ENCODE measurements around the gene INTU.

INTU gene

GRCh38 chr4:127748957-127749356, 116.2 kb downstream of the INTU start:
- Histone ChIP-seq H3K4me3 (ENCODE audit: insufficient read length, low read depth) (no peak overlapping the region), H3K27me3 (ENCODE audit: insufficient read depth, insufficient read length) (no peaks in the 10 kb centered on the region), H3K4me1 (ENCODE audit: insufficient read depth, insufficient read length) (no peaks in the 10 kb centered on the region), H3K9me3 (ENCODE audit: insufficient read depth, low read length) (peaks cover 16% of the 10 kb centered on the region; the same call in 1 of the 2 replicates), H3K9ac (ENCODE audit: insufficient read length, low read depth) (no peak overlapping the region), H3K36me3 (ENCODE audit: insufficient read depth, insufficient read length, low read length) (no peaks in the 10 kb centered on the region)
- no peak for TF ChIP-seq ZNF274 (IDR thresholded peaks at IDR 0.05; ENCODE audit: low read depth, low read length)
- TF ChIP-seq SUZ12 (IDR thresholded peaks at IDR 0.05; ENCODE audit: extremely low read depth, insufficient read depth, insufficient read length): no peak
- no peak for TF ChIP-seq YY1 (IDR thresholded peaks at IDR 0.05; ENCODE audit: insufficient read depth, insufficient read length)
- no peak for DNase-seq (ENCODE audit: low read depth, low spot score)

GRCh38 chr4:127756906-127757305, 124.1 kb downstream of the INTU start:
- Histone ChIP-seq H3K9ac (ENCODE audit: insufficient read length, low read depth) (no peak overlapping the region), H3K36me3 (ENCODE audit: insufficient read depth, insufficient read length, low read length) (no peaks in the 10 kb centered on the region), H3K4me3 (ENCODE audit: insufficient read length, low read depth) (no peak overlapping the region), H3K4me1 (ENCODE audit: insufficient read depth, insufficient read length) (no peaks in the 10 kb centered on the region), H3K27me3 (ENCODE audit: insufficient read depth, insufficient read length) (no peaks in the 10 kb centered on the region), H3K9me3 (ENCODE audit: insufficient read depth, low read length) (no peaks in the 10 kb centered on the region)
- TF ChIP-seq SUZ12 (IDR thresholded peaks at IDR 0.05; ENCODE audit: extremely low read depth, insufficient read depth, insufficient read length) (no peak), YY1 (IDR thresholded peaks at IDR 0.05; ENCODE audit: insufficient read depth, insufficient read length) (no peak), ZNF274 (IDR thresholded peaks at IDR 0.05; ENCODE audit: low read depth, low read length) (no peak)
- DNase-seq (ENCODE audit: low read depth, low spot score): no peak

- Histone ChIP-seq H3K36me3 (ENCODE audit: insufficient read depth, insufficient read length, low read length) (no peaks in the 10 kb centered on the region), H3K4me3 (ENCODE audit: insufficient read length, low read depth) (no peak overlapping the region), H3K27me3 (ENCODE audit: insufficient read depth, insufficient read length) (no peaks in the 10 kb centered on the region), H3K4me1 (ENCODE audit: insufficient read depth, insufficient read length) (no peaks in the 10 kb centered on the region), H3K9me3 (ENCODE audit: insufficient read depth, low read length) (no peaks in the 10 kb centered on the region), H3K9ac (ENCODE audit: insufficient read length, low read depth) (no peak overlapping the region)
- no peak for TF ChIP-seq ZNF274 (IDR thresholded peaks at IDR 0.05; ENCODE audit: low read depth, low read length)
- TF ChIP-seq SUZ12 (IDR thresholded peaks at IDR 0.05; ENCODE audit: extremely low read depth, insufficient read depth, insufficient read length): no peak
- no peak for TF ChIP-seq YY1 (IDR thresholded peaks at IDR 0.05; ENCODE audit: insufficient read depth, insufficient read length)
- DNase-seq (ENCODE audit: low read depth, low spot score): no peak
These were observed 126.6 kb downstream of the INTU start for GRCh38 chr4:127759228-127759820.

- TF ChIP-seq ZNF274 (IDR thresholded peaks at IDR 0.05; ENCODE audit: low read depth, low read length) (no peak), YY1 (IDR thresholded peaks at IDR 0.05; ENCODE audit: insufficient read depth, insufficient read length) (no peak), SUZ12 (IDR thresholded peaks at IDR 0.05; ENCODE audit: extremely low read depth, insufficient read depth, insufficient read length) (no peak)
These were observed 127.1 kb downstream of the INTU start for GRCh38 chr4:127759893-127760292.

GRCh38 chr4:127771535-127772275, 138.9 kb downstream of the INTU start:
- Histone ChIP-seq H3K9ac (ENCODE audit: insufficient read length, low read depth) (no peak overlapping the region), H3K36me3 (ENCODE audit: insufficient read depth, insufficient read length, low read length) (no peaks in the 10 kb centered on the region), H3K27me3 (ENCODE audit: insufficient read depth, insufficient read length) (no peaks in the 10 kb centered on the region), H3K4me1 (ENCODE audit: insufficient read depth, insufficient read length) (no peaks in the 10 kb centered on the region), H3K4me3 (ENCODE audit: insufficient read length, low read depth) (no peak overlapping the region), H3K9me3 (ENCODE audit: insufficient read depth, low read length) (no peaks in the 10 kb centered on the region)
- no peak for DNase-seq (ENCODE audit: low read depth, low spot score)
- no peak for TF ChIP-seq ZNF274 (IDR thresholded peaks at IDR 0.05; ENCODE audit: low read depth, low read length)
- TF ChIP-seq YY1 (IDR thresholded peaks at IDR 0.05; ENCODE audit: insufficient read depth, insufficient read length): no peak
- TF ChIP-seq SUZ12 (IDR thresholded peaks at IDR 0.05; ENCODE audit: extremely low read depth, insufficient read depth, insufficient read length): no peak

More at GRCh38 chr4:127759893-127760292, 127.1 kb downstream of the INTU start:
- no peak for DNase-seq (ENCODE audit: low read depth, low spot score)
- H3K4me1 ChIP-seq (ENCODE audit: insufficient read depth, insufficient read length): no peaks in the 10 kb centered on the region
- H3K36me3 ChIP-seq (ENCODE audit: insufficient read depth, insufficient read length, low read length): no peaks in the 10 kb centered on the region
- no peaks in the 10 kb centered on the region for H3K9me3 ChIP-seq (ENCODE audit: insufficient read depth, low read length)
- no peak overlapping the region for H3K4me3 ChIP-seq (ENCODE audit: insufficient read length, low read depth)
- no peaks in the 10 kb centered on the region for H3K27me3 ChIP-seq (ENCODE audit: insufficient read depth, insufficient read length)
- no peak overlapping the region for H3K9ac ChIP-seq (ENCODE audit: insufficient read length, low read depth)

- no peak overlapping the region for H3K9ac ChIP-seq (ENCODE audit: insufficient read length, low read depth)
- H3K27me3 ChIP-seq (ENCODE audit: insufficient read depth, insufficient read length): no peaks in the 10 kb centered on the region
- H3K9me3 ChIP-seq (ENCODE audit: insufficient read depth, low read length): no peaks in the 10 kb centered on the region
- no peak for TF ChIP-seq SUZ12 (IDR thresholded peaks at IDR 0.05; ENCODE audit: extremely low read depth, insufficient read depth, insufficient read length)
- no peak for TF ChIP-seq ZNF274 (IDR thresholded peaks at IDR 0.05; ENCODE audit: low read depth, low read length)
- TF ChIP-seq YY1 (IDR thresholded peaks at IDR 0.05; ENCODE audit: insufficient read depth, insufficient read length): no peak
- no peak overlapping the region for H3K4me3 ChIP-seq (ENCODE audit: insufficient read length, low read depth)
- no peaks in the 10 kb centered on the region for H3K4me1 ChIP-seq (ENCODE audit: insufficient read depth, insufficient read length)
- no peak for DNase-seq (ENCODE audit: low read depth, low spot score)
- H3K36me3 ChIP-seq (ENCODE audit: insufficient read depth, insufficient read length, low read length): no peaks in the 10 kb centered on the region
These were observed 140.3 kb downstream of the INTU start for GRCh38 chr4:127772769-127773671.
